ENCODE results near the gene NKAIN1.
"Not testable (repeated sequence)": the region's sequence is repeated elsewhere in the genome, so short reads cannot be mapped to it uniquely, and the experiment has no call there.

NKAIN1 gene

DNA sequence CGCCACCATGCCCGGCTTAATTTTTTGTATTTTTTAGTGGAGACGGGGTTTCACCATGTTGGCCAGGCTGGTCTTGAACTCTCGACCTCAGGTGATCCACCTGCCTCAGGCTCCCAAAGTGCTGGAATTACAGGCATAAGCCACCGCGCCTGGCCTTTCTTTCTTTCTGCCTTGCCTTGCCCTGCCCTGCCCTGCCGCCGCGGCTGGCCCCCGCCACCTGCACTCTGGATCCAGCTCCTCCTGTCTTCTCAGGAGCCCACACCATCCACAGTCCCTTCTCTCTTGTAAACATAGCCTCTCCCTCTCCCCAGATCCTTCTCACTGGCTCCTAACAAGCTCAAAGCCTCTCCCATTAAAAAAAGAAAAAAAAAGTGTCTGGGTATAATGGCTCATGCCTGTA is 44.4 kb downstream of the NKAIN1 start:
- not testable (repeated sequence) for DNase-seq (ENCODE audit: low spot score)

- DNase-seq (ENCODE audit: low spot score) = no peak
Observed at GRCh38 chr1:31193729-31194128, 46.0 kb downstream of the NKAIN1 start.

DNA sequence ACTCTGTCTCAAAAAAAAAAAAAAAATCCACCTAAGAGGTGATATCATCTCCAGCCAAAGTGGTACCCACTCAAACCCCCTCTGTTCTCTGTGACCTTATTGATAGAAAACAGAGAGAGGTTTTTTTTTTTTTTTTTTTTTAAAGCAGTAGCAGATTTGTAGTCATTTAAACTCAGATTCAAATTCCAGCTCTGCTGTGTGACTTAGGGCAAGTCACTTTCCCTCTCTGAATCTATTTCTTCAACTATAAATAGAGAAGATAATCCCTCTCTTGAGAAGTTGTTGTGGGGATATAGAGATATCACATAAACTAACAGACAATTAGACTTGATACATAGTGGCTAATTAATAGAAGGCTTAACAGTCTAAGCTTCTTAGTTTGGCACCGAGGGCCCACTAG is 48.4 kb downstream of the NKAIN1 start:
- DNase-seq (ENCODE audit: low spot score) = no peak

DNA sequence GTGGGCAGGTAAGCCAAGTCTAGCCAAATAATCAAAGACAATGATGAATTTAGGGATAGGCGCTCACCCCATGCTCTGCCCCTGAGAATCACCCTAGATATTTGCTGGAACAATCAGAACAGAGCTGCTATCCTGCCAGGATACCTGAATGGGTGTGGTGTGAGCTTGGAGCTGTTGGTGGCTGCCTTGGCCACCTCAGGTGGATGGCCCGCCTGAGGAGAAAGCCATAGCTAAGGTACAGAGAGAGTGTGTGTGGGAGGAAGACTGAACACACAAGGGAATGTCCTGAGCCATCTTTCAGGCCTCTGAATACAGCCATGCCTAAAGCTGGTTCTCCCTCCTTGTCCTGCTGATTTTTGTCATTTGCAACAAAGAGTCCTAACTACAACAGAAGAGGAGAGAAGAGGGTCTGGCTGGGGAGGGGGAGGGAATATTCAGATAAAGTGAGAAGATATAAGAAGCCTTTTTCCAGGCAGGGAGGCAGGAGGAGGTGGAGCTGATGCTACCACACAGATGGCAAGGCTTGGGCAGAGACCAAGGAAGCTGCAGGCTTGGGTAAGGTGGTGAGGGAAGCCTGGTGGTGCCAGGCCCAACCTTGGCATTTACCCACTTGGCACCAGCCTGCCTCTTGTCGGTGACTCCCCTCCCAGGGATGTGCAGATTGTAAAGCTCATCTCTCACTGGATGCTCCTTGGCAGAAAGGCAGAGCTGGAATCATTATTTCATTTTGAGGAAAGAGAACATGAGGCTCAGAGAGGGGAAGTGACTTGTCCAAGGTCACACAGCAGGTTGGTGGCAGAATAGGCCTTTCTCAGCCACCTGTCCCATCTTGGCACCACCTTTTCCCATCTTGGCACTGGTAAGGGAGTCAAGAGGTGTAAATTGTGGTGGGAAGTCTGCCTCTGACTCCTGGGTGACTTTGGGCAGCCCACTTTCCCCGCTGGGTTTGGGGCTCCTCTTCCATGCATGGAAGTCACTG is 49.7 kb downstream of the NKAIN1 start:
- no peak for DNase-seq (ENCODE audit: low spot score)

DNA sequence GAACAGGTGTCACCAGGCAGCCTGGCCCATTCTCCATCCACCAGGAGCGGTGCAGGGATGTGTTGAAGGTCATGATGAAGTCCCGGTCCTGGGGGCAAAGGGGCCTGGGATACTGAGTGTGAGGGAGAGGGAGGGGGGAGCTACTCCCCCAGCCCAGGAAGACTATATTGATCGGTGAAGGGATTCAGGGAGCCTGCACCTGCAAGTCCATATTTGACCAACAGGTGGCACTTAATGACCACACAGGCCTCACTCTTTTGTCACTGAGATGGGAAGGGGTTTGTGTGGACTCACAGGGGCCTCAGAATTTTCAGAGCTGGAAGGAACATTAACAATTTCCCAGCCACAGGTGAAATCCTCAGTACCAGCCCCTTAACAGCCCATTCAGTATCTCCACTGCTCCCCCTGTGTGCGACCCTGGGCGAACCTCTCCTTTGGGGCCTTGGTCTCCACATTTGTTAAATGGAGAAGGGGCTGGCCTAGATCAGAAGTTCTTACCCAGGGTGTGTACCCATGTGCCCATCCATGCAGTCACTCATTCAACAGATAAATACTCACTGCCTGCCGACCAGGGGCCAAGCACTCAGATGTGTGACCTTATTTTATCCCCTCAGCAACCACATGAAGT is 55.6 kb downstream of the NKAIN1 start:
- peak; percentile 60 for DNase-seq (ENCODE audit: low spot score)

DNA sequence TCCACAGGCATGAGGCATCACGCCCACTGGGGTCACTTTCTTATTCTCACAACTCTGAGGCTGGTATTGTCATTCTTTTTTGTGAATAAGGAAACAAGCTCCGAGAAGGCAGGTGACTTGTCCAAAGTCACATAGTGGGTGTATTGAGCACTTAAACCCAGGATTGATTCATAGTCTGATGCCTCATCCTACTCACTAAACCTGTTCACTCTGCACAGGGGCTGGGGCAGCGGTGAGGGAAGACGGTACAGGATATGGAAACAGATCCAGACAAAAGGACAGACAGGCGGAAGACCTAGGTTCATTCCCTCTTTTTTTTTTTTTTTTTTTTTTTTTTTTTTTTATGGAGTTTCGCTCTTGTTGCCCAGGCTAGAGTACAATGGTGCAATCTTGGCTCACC is 56.6 kb downstream of the NKAIN1 start:
- no peak for DNase-seq (ENCODE audit: low spot score)

DNA sequence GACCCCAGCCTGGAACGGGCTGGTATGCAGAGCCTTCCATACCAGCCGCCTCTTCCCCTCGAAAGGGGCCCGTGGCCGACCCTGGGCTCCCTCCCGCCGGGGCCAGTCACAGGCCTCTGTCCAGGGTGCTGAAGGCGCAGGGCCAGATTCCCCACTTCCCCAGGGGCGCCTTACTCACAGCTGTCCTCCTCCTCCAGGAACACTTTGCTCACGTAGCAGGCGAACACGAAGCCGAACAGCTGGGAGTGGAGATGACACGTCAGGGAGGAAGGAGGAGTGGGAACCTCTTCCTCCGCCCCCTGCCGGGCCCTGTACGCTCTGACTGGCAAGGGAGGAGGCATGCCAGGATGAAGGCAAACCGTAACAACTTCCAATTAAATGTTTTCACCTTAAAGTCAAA is 57.3 kb downstream of the NKAIN1 start:
- peak; percentile 57 for DNase-seq (ENCODE audit: low spot score)

DNA sequence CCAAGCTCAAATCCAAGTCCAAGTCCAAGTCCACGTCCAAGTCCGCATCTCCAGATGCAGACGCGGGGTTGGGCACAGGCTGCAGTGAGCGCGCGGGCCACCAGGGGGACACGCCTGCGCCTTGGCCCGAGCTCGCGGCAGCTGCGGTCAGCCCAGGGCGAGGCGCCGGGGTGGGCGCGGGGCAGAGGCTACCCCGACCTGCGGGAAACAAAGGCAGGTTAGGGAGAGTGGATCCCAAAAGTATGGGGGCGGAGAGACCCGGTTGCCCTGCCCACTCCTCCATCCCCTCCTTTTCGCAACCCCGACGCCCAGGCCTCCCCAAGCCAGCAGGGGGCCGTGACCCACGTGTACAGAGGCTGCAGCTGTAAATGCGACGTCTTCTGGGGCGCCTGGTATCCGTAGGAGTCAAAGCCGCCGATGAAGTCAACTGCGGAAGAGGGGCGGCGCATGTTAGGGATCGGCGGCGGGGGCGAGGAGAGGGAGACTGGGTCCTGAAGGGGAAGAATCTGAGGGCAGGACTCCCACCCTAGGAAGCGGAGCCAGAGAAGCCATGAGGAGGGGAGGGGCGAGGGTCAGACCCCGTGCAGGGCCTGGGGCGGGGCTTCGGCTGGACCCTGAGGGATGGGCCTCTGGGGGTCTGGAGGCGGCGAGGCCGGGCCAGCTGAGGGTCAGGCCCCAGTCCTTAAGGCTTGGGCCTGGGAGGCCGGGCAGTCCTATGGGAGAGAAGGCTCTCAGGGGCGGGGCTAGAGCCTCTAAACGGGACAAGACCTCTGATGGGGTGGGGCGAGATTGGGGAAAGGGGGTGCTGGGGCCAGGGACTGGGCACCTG is 58.0 kb downstream of the NKAIN1 start:
- DNase-seq (ENCODE audit: low spot score) = peak; percentile 68

GRCh38 chr1:31180338-31180737 is 59.3 kb downstream of the NKAIN1 start:
- no peak for DNase-seq (ENCODE audit: low spot score)

GRCh38 chr1:31176291-31176690 is 63.4 kb downstream of the NKAIN1 start:
- DNase-seq (ENCODE audit: low spot score) = not testable (repeated sequence)

DNA sequence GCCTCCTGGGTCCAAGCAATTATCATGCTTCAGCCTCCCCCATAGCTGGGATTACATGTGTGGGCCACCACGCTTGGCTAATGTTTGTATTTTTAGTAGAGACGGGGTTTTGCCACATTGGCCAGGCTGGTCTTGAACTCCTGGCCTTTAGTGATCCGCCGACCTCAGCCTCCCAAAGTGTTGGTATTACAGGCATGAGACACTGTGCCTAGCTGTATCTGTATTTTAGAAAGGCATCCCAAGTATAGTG is 69.3 kb downstream of the NKAIN1 start:
- no peak for DNase-seq (ENCODE audit: low spot score)

DNA sequence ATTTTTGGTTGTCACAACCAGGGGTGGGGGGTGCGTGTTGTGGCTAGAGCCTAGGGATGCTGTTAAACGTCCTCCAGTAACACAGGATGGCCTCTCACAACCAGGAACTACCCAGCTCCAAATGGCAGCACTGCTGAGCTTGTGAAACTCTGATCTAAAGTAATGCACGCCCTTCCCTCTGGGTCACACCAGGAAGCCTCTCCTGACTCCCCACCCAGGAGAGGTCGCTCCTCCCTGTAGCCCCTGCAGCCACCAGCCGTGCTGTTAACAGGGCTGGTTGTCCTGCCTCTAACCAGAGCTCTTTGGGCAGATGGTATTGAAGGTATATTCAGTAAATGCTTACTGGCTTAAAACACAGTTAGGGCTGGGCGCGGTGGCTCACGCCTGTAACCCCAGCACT is 73.2 kb downstream of the NKAIN1 start:
- no peak for DNase-seq (ENCODE audit: low spot score)

DNA sequence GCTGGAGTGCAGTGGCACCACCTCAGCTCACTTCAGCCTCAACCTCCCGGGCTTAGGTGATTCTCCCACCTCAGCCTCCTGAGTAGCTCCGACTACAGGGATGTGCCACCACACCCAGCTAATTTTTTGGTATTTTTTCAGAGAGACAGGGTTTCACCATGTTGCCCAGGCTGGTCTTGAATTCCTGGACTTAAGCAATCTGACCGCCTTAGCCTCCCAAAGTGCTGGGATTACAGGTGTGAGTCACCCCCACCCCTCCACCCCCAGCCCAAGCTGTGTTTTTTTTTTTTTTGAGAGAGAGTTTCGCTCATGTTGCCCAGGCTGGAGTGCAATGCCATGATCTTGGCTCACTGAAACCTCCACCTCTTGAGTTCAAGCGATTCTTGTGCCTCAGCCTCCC is 75.4 kb downstream of the NKAIN1 start:
- DNase-seq (ENCODE audit: low spot score) = no peak

GRCh38 chr1:31163866-31164265 is 75.8 kb downstream of the NKAIN1 start:
- DNase-seq (ENCODE audit: low spot score) = no peak

GRCh38 chr1:31161571-31161970 is 78.1 kb downstream of the NKAIN1 start:
- no peak for DNase-seq (ENCODE audit: low spot score)

GRCh38 chr1:31159869-31160611 is 79.6 kb downstream of the NKAIN1 start:
- no peak for DNase-seq (ENCODE audit: low spot score)

GRCh38 chr1:31159323-31159722 is 80.4 kb downstream of the NKAIN1 start:
- no peak for DNase-seq (ENCODE audit: low spot score)

DNA sequence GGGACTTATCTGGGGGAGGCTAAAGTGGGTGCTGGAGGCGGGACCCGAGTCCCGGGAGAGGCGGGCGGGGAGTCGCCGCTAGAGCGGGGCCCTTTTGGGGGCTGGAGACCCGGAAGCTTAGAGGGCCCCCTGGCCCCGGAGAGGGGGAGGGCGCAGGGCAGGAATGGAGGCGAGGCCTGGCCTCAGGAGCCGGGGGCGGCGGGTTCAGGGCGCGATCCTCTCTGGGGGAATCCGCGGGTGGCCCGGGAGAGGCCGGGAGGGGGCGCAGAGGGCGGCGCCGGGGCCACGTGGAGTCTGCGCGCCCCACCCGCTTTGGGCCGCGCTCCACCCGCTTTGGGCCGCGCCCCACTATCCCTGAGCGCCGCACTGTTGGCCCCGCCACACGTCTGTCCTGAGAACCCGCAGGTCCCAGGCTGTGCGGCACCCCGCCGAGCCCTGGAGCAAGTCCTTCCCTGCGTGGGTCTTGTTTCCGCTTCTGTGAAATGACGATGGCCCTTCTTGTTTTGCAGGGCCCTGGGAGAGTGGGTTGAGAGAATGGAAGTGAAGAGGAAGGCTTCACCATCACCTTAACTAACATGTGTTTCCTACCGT is 84.4 kb downstream of the NKAIN1 start:
- DNase-seq (ENCODE audit: low spot score) = peak; percentile 76

GRCh38 chr1:31154632-31155215 is 85.0 kb downstream of the NKAIN1 start:
- DNase-seq (ENCODE audit: low spot score) = peak; percentile 58

DNA sequence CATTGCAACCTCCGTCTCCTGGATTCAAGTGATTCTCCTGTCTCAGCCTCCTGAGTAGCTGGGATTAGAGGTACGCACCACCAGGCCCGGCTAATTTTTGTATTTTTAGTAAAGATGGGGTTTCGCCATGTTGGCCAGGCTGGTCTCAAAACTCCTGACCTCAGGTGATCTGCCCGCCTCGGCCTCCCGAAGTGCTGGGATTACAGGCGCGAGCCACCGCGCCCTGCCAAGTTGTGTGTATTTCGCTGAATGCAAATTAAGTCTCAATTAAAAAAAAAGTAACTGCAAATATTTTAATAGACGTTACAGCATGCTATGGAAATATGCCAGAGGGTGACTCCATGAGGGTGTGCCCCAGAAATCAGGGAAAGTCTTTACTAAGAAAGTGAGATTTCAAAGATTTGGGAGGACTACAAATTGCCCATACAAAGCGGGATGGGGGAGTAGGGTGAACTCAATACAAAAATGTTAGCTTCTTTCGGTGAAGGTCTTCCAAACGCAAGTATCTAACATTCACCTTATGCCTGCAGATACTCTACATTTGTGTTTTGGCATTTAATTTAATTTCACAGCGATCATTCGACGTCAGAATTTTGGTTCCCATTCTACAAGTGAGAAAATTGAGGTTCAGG is 85.6 kb downstream of the NKAIN1 start:
- no peak for DNase-seq (ENCODE audit: low spot score)

DNA sequence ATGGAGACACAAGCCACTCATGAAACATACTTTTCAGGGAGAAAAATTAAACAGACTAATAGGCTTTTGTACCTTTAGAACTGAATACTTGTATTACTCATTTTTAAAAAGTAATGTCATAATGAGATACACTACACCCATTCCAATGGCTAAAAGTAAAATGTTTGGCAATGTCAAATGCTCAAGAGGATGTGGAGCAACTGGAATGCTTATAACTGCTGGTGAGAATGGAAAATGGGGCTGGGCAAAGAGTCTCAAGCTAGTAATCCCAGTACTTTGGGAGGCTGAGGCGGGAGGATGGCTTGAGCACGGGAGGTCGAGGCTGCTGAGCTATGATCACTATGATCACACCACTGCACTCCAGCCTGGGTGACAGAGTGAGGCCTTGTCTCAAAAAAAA is 86.3 kb downstream of the NKAIN1 start:
- no peak for DNase-seq (ENCODE audit: low spot score)

Measured in hematopoietic multipotent progenitor cell treated with erythropoietin and hydrocortisone succinate and interleukin-3 and kit ligand, for 17 days (in vitro differentiated cells).